ENCODE measurements around the gene PABPC1L. TPM values are rescaled to one million over a fixed set of nuclear protein-coding genes. Genes with fewer than 3 reads are reported as not detected.

The PABPC1L gene
- total and polyA plus RNA-seq, 2 of the 13 experiments (the other 11 are each of a cell fraction or from before 2014, with no cell fraction given) = 30.8 to 252 TPM

GRCh38 chr20:44966030-44966961 is 56.4 kb downstream of the PABPC1L start, which contains the start of gene STK4 (continued):
- peak; percentile 42 for TF ChIP-seq HIC2 (CRISPR knock-in tag; IDR thresholded peaks at IDR 0.05; ENCODE audit: low read depth)
- TF ChIP-seq NR2F2 (IDR thresholded peaks at IDR 0.05; ENCODE audit: borderline replicate concordance, low read depth) = peak; percentile 63; the same call in 1 of the 2 replicates
- TF ChIP-seq ZZZ3 (CRISPR knock-in tag; IDR thresholded peaks at IDR 0.05; ENCODE audit: borderline replicate concordance) = peak; percentile 81
- peak; percentile 41; the same call in 1 of the 2 replicates for TF ChIP-seq FIP1L1 (IDR thresholded peaks at IDR 0.05; ENCODE audit: borderline replicate concordance, insufficient read depth, low read depth, low read length)
- TF ChIP-seq ARID2 (CRISPR knock-in tag; IDR thresholded peaks at IDR 0.05; ENCODE audit: borderline replicate concordance) = peak; percentile 89
- peak; percentile 73 for TF ChIP-seq FOXA3 (CRISPR knock-in tag; IDR thresholded peaks at IDR 0.05)
- no peak for TF ChIP-seq TCF7 (IDR thresholded peaks at IDR 0.05; ENCODE audit: low read depth)
- peak; percentile 76; the same call in 1 of the 2 replicates for TF ChIP-seq SOX5 (CRISPR knock-in tag; IDR thresholded peaks at IDR 0.05; ENCODE audit: borderline replicate concordance)
- peak; percentile 80 for TF ChIP-seq PAXIP1 (CRISPR knock-in tag; conservative IDR thresholded peaks at IDR 0.05)
- TF ChIP-seq ZNF329 (CRISPR knock-in tag; IDR thresholded peaks at IDR 0.05; ENCODE audit: low read depth) = no peak
- peak; percentile 88 for TF ChIP-seq HNRNPH1 (optimal IDR thresholded peaks at IDR 0.05; ENCODE audit: low read depth, low read length)
- no peak for TF ChIP-seq GLMP (CRISPR knock-in tag; IDR thresholded peaks at IDR 0.05; ENCODE audit: borderline replicate concordance)
- peak; percentile 97 for TF ChIP-seq ZNF563 (CRISPR knock-in tag; IDR thresholded peaks at IDR 0.05)
- no peak for TF ChIP-seq MTA3 (CRISPR knock-in tag; IDR thresholded peaks at IDR 0.05)
- no peak; the same call in 1 of the 2 replicates for TF ChIP-seq ZNF652 (CRISPR knock-in tag; IDR thresholded peaks at IDR 0.05; ENCODE audit: borderline replicate concordance, low read depth)
- 0 out of 2 replicates have a peak, but pooled peaks have one; percentile 68 for TF ChIP-seq BATF2 (CRISPR knock-in tag; IDR thresholded peaks at IDR 0.05)
- TF ChIP-seq MXI1 (IDR thresholded peaks at IDR 0.05; ENCODE audit: borderline replicate concordance, low read depth, low read length) = peak; percentile 97; the same call in 2 of the 3 replicates
- peak; percentile 96 for TF ChIP-seq ZNF33B (CRISPR knock-in tag; IDR thresholded peaks at IDR 0.05)
- TF ChIP-seq ZNF17 (CRISPR knock-in tag; IDR thresholded peaks at IDR 0.05) = no peak
- TF ChIP-seq GZF1 (CRISPR knock-in tag; IDR thresholded peaks at IDR 0.05) = peak; percentile 77; the same call in 1 of the 2 replicates
- peak; percentile 88; the same call in 1 of the 2 replicates for TF ChIP-seq THAP7 (CRISPR knock-in tag; IDR thresholded peaks at IDR 0.05)

Measured in HepG2 (cell line).